IMR-90 (cell line): ENCODE measurements around the gene NET1. TPM values are rescaled to one million over a fixed set of nuclear protein-coding genes. Genes with fewer than 3 reads are reported as not detected.
A peak's percentile ranks its signal among the peaks of the same experiment; 100 is the strongest.

Source experiments
- ATAC-seq: fragments of 200-7000 bp; cut with Tn5 transposase; 2 replicates; pipeline ENCODE4 v1.9.1; 2020; ENCODE audit warnings: low read depth, mild to moderate bottlenecking, moderate library complexity
- BruUV-seq: library from RNA; stranded (reverse); fragments of 400-500 nt; replicated peaks from 2 replicates; lab custom pipeline; 2021; lab: Mats Ljungman, UMichigan
- CTCF ChIA-PET: fragments of 300-600 bp; formaldehyde crosslinking; extraction: SDS; loops from one replicate; lab custom pipeline; 2021; ENCODE audit warnings: antibody characterized with exemption; lab: Yijun Ruan, JAX
- POLR2A ChIA-PET: fragments of 300-600 bp; sonication (Branson Sonifier 250); formaldehyde crosslinking; loops from one replicate; lab custom pipeline; 2022; ENCODE audit warnings: antibody characterized with exemption; ENCODE audit not compliant: unreplicated experiment; lab: Charles Lee
- DNase-seq: peaks from one replicate; pipeline ENCODE4 v3.0.0; 2013
- H2AFZ ChIP-seq: replicated peaks from 2 replicates; pipeline ENCODE3; 2013; ENCODE audit warnings: low read length, mild to moderate bottlenecking; ENCODE audit not compliant: poor library complexity
- H2AK5ac ChIP-seq: 2 replicates; pipeline ENCODE4 v1.6.1; 2013; ENCODE audit warnings: low read depth, low read length, inconsistent platforms
- H2AK9ac ChIP-seq: replicated peaks from 2 replicates; pipeline ENCODE3; 2013; ENCODE audit warnings: mild to moderate bottlenecking, low read depth, low read length, moderate library complexity; ENCODE audit not compliant: poor library complexity
- H2BK120ac ChIP-seq: 2 replicates; pipeline ENCODE4 v1.6.1; 2013; ENCODE audit warnings: low read depth, low read length, inconsistent platforms
- H2BK15ac ChIP-seq: 3 replicates; pipeline ENCODE4 v1.6.1; 2013; ENCODE audit warnings: low read depth, low read length, inconsistent platforms
- H2BK20ac ChIP-seq: 2 replicates; pipeline ENCODE4 v1.6.1; 2013; ENCODE audit warnings: low read depth, mild to moderate bottlenecking, inconsistent platforms, low read length, moderate library complexity
- H2BK5ac ChIP-seq: 2 replicates; pipeline ENCODE4 v1.6.1; 2013; ENCODE audit warnings: mild to moderate bottlenecking, low read depth, low read length, inconsistent platforms; ENCODE audit not compliant: poor library complexity, severe bottlenecking
- H3K14ac ChIP-seq: replicated peaks from 2 replicates; pipeline ENCODE4 v1.6.1; 2013; ENCODE audit warnings: low read depth, low read length, inconsistent platforms
- H3K18ac ChIP-seq: 2 replicates; pipeline ENCODE4 v1.6.1; 2013; ENCODE audit warnings: low read depth, low read length, control low read depth
- H3K23ac ChIP-seq: 2 replicates; pipeline ENCODE4 v1.6.1; 2013; ENCODE audit warnings: low read depth, low read length, inconsistent platforms
- H3K27ac ChIP-seq: 2 replicates; pipeline ENCODE4 v1.5.1; 2013; ENCODE audit warnings: mild to moderate bottlenecking, control low read depth, low read length; ENCODE audit not compliant: insufficient read depth
- H3K27me3 ChIP-seq: 2 replicates; pipeline ENCODE4 v1.6.1; 2013; ENCODE audit warnings: low read length; ENCODE audit not compliant: control insufficient read depth, insufficient read depth
- H3K36me3 ChIP-seq: 2 replicates; pipeline ENCODE4 v1.6.1; 2013; ENCODE audit warnings: low read length, mixed read lengths; ENCODE audit not compliant: control insufficient read depth, insufficient read depth
- H3K4ac ChIP-seq: 2 replicates; pipeline ENCODE4 v1.6.1; 2013; ENCODE audit warnings: low read depth, low read length, inconsistent platforms
- H3K4me1 ChIP-seq: 2 replicates; pipeline ENCODE4 v1.6.1; 2013; ENCODE audit warnings: low read length, mixed read lengths; ENCODE audit not compliant: control insufficient read depth, insufficient read depth
- H3K4me2 ChIP-seq: 2 replicates; pipeline ENCODE4 v1.6.1; 2013; ENCODE audit warnings: low read depth, mild to moderate bottlenecking, control low read depth, low read length, moderate library complexity
- H3K4me3 ChIP-seq: 2 replicates; pipeline ENCODE4 v1.5.1; 2013; ENCODE audit warnings: low read depth, mild to moderate bottlenecking, control low read depth, low read length, moderate library complexity; ENCODE audit not compliant: insufficient read depth
- H3K56ac ChIP-seq: 2 replicates; pipeline ENCODE4 v1.6.1; 2013; ENCODE audit warnings: low read length, inconsistent platforms; ENCODE audit not compliant: insufficient read depth; ENCODE audit errors: extremely low read depth
- H3K79me1 ChIP-seq, 2 experiments: 2 replicates each; pipeline ENCODE4 v1.6.1; 2013; ENCODE audit warnings: low read length in 2 of 2, inconsistent platforms in 1 of 2, low read depth in 1 of 2
- H3K9ac ChIP-seq: 2 replicates; pipeline ENCODE4 v1.6.1; 2013; ENCODE audit warnings: low read depth, low read length, control low read depth
- H3K9me1 ChIP-seq: 2 replicates; pipeline ENCODE4 v1.6.1; 2013; ENCODE audit warnings: low read length, inconsistent platforms; ENCODE audit not compliant: insufficient read depth
- H3K9me3 ChIP-seq: 2 replicates; pipeline ENCODE4 v1.6.1; 2013; ENCODE audit warnings: low read length; ENCODE audit not compliant: control insufficient read depth, insufficient read depth
- H4K20me1 ChIP-seq: 2 replicates; pipeline ENCODE4 v1.6.1; 2013; ENCODE audit warnings: low read length, inconsistent platforms; ENCODE audit not compliant: insufficient read depth
- H4K5ac ChIP-seq: 2 replicates; pipeline ENCODE4 v1.6.1; 2013; ENCODE audit warnings: mild to moderate bottlenecking, low read depth, low read length, control low read depth
- H4K8ac ChIP-seq, 2 experiments: 2 replicates each; pipeline ENCODE4 v1.6.1; 2013; ENCODE audit warnings: low read depth in 2 of 2, low read length in 2 of 2, control low read depth in 1 of 2, inconsistent platforms in 1 of 2
- H4K91ac ChIP-seq: 2 replicates; pipeline ENCODE4 v1.6.1; 2013; ENCODE audit warnings: low read depth, low read length, inconsistent platforms; ENCODE audit not compliant: insufficient read depth
- BHLHE40 ChIP-seq: fragments of 150-350 bp; IDR thresholded peaks from 2 replicates; pipeline ENCODE4 v1.6.1; 2016; ENCODE audit warnings: mild to moderate bottlenecking, low read depth, low read length
- CHD1 ChIP-seq: IDR thresholded peaks from 2 replicates; pipeline ENCODE4 v1.6.1; 2012; ENCODE audit warnings: low read depth, low read length, improper control_type of control experiment
- ELK1 ChIP-seq: fragments of 150-350 bp; IDR thresholded peaks from 2 replicates; pipeline ENCODE4 v1.6.1; 2016; ENCODE audit warnings: low read depth, mild to moderate bottlenecking, low read length, moderate library complexity, borderline replicate concordance
- MAZ ChIP-seq: IDR thresholded peaks from 2 replicates; pipeline ENCODE4 v1.6.1; 2012; ENCODE audit warnings: low read depth, mild to moderate bottlenecking, low read length, improper control_type of control experiment, moderate library complexity, borderline replicate concordance
- RAD21 ChIP-seq: IDR thresholded peaks from 2 replicates; pipeline ENCODE4 v1.6.1; 2012; ENCODE audit warnings: low read length, improper control_type of control experiment
- SMC3 ChIP-seq: fragments of 150-350 bp; IDR thresholded peaks from 2 replicates; pipeline ENCODE4 v1.6.1; 2016; ENCODE audit warnings: low read depth, mild to moderate bottlenecking, antibody characterized with exemption, low read length, moderate library complexity
- WGBS, 2 experiments: methylation state at CpG; one replicate each; pipeline versions ENCODE4 v1.1.5 to v1.1.7; 2013; ENCODE audit warnings: missing lambda C conversion rate in 2 of 2; ENCODE audit not compliant: insufficient read length in 1 of 2; ENCODE audit errors: extremely low coverage in 2 of 2; 5-methylcytosine and 5-hydroxymethylcytosine counted together
- dilution Hi-C: fragments of 300-500 bp; cut with HindIII; formaldehyde crosslinking; loops from one replicate; pipeline ENCODE4 v1.14.3; 2018; ENCODE audit warnings: low sequenced_read_pairs; ENCODE audit not compliant: unreplicated experiment
- in situ Hi-C: fragments of 300-500 bp; cut with MboI; formaldehyde crosslinking; loops from 3 replicates; pipeline ENCODE4 v1.14.3; 2019; ENCODE audit warnings: low sequenced_read_pairs, inconsistent platforms, mixed read lengths
- intact Hi-C: fragments of 100-400 bp; cut with micrococcal nuclease; formaldehyde crosslinking; loops from 2 replicates; pipeline ENCODE4 v1.10.0; 2022
- polyA plus RNA-seq, 3 experiments: library from polyadenylated mRNA; depleted of rRNA; stranded (reverse); fragments of >200 nt; gene quantifications; 2 replicates each; pipeline ENCODE4 v1.2.3, GENCODE V29; 2012; ENCODE audit warnings: low replicate concordance in 1 of 3
- total RNA-seq: library from RNA; depleted of rRNA; stranded (reverse); fragments of >200 nt; gene quantifications from 2 replicates; pipeline ENCODE4 v1.2.3, GENCODE V29; 2012

NET1 gene
- total and polyA plus RNA-seq, 2 of the 4 experiments (the other 2 are of a cell fraction) = 20.0 to 54.7 TPM

DNA sequence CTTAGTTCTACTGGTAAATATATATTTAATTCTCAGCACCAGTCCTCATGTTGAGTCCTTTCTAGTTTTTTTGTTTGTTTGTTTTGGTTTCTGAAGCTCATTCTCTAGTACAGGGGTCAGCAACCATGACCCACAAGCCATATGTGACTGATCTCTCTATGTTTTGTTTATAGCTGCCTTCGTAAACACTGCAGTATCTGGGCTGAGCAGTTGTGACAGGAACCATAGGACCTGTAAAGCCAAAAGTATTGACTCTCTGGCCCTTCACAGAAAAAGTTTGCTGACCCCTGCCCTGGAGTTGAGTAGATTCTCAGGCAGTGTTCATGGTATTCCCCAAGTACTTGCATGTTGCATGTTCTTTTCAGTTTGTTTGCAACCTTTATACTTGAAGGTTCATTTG, 20.8 kb downstream of the NET1 start:
- Histone ChIP-seq H3K4me1 (peaks cover 7% of the 10 kb centered on the region), H2BK5ac (peak overlapping the region; percentile 12), H2AK5ac (no peak overlapping the region), H3K79me1 (peaks cover 8 to 12% of the 10 kb centered on the region in 2 experiments; a peak in 3 of 4 replicates), H3K9ac (no peak overlapping the region), H3K56ac (no peak overlapping the region), H2BK120ac (no peak overlapping the region), H4K5ac (no peak overlapping the region), H4K20me1 (no peaks in the 10 kb centered on the region), H2AK9ac (no peak overlapping the region), H2AFZ (no peak overlapping the region), H3K27me3 (no peaks in the 10 kb centered on the region), H3K27ac (no peak overlapping the region), H3K9me3 (no peaks in the 10 kb centered on the region; the same call in 1 of the 2 replicates), H2BK15ac (no peak overlapping the region), H3K4me2 (peak overlapping the region; percentile 53), H2BK20ac (no peak overlapping the region), H3K14ac (peak overlapping the region; percentile 60; the same call in 1 of the 2 replicates), H3K18ac (no peak overlapping the region), H3K4me3 (no peak overlapping the region), H4K91ac (no peak overlapping the region), H3K23ac (no peak overlapping the region), H3K4ac (no peak overlapping the region), H3K36me3 (no peaks in the 10 kb centered on the region), H3K9me1 (no peaks in the 10 kb centered on the region; the same call in 1 of the 2 replicates), H4K8ac (no peak overlapping the region)
- TF ChIP-seq ELK1 (no peak), RAD21 (no peak), CHD1 (no peak), MAZ (no peak), BHLHE40 (no peak), SMC3 (no peak)
- no peak for DNase-seq
- ChIA-PET POLR2A (no interaction called here), CTCF (interaction anchor here (1.2 to 2.5 kb wide), 5 partner anchors 9 to 618 kb away, joined by 3 to 10 read pairs (median 6); no protein-coding TSS in a partner anchor)
- in situ Hi-C loops (no loop called here), dilution Hi-C loops (no loop called here), intact Hi-C loops (no loop called here)
- BruUV-seq = no TSS peak
- ATAC-seq = peak; percentile 22
- no CpG with 5 or more reads among the region's 1 CpG for WGBS, 2 experiments
